HG02943 (cell line): ENCODE data around the gene TMEM30B.

ENCODE experiments used
- ATAC-seq: cut with Tn5 transposase; IDR thresholded peaks from one replicate; pipeline ENCODE4 v1.9.1; 2021; ENCODE audit warnings: mild to moderate bottlenecking, low read depth, moderate library complexity; ENCODE audit not compliant: unreplicated experiment

TMEM30B gene

DNA sequence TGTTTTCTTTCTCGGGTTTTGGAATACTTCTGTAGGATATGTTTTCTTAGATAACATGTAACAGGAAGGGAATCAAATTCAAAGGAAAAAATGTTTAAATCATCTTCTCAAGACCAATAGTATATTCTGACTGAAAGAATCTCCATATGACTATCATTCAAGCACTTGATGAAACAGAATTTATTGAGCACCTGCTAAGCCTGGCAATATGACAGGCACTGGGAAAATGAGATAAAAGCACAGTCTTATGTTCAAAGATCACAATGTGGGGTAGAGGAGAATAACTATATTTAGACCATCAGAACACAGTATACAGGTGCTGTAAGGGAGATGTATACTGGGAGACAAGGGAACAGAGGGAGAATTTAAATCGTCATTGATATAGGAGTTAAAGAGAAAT is 19.1 kb upstream of the TMEM30B start:
- ATAC-seq: no peak

DNA sequence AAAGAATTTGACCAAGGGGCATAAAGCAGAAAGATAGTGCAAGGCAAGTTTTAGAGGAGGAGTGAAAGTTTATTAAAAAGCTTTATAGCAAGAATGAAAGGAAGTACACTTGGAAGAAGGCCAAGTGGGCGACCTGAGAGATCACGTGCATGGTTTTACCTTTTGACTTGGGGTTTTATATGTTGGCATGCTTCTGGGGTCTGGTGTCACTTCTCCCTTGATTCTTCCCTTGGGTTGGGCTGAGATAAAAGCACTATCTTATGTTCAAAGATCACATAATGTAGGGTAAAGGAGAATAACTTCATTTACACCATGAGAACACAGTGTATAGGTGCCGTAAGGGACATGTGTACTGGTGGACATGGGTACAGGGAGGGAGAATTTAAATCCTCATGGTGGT is 17.7 kb upstream of the TMEM30B start:
- no peak for ATAC-seq

DNA sequence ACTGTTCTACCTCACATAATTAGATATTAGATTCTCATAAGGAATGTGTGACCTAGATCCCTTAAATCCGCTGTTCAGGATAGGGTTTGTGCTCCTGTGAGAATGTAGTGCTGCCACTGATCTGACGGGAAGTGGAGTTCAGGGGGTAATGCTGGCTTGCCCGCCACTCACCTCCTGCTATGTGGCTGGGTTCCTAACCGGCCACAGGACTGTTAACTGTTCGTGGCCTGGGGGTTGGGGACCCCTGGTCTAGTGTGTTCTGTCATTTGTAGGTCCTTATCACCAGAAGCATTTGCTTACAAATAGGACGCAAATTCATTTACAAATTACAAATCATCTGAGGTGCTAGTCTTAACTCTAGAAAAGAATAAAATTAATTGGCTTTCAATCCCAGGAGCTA is 16.4 kb upstream of the TMEM30B start:
- no peak for ATAC-seq

DNA sequence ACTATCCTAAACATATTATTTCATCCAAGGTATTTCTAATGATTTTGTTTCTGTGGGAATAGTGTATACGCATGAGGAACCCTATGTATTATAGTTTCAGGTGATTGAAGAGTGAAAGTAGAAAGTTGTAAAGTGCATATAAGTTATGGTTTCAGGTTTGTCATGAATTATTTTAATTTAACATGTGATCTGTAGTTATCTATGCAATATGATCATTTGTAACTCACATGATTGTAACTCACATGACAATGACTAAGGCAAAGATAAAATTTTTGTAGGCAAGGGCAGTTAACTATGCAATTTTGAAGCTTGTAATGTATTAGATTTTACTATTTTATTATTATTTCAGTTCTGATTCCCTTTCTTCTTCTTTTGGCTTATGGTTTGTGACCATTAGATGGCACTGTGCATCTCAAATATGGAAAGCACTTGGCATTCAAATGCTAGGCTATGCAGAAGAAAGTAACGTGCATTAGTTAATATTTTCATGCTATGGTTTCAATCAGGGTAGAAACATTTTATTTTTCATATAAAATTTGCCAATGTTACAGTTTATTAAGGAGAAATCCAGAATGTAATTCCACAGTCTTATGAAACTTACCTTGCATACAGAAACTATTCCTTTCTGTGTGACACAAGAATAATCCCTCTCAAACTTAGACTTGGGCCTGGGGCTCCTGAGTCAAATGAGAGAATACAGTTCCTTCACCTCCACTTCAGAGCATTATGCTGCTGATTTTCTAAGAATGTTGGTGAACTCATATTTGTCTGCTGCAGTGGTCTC is 15.8 kb upstream of the TMEM30B start:
- no peak for ATAC-seq

DNA sequence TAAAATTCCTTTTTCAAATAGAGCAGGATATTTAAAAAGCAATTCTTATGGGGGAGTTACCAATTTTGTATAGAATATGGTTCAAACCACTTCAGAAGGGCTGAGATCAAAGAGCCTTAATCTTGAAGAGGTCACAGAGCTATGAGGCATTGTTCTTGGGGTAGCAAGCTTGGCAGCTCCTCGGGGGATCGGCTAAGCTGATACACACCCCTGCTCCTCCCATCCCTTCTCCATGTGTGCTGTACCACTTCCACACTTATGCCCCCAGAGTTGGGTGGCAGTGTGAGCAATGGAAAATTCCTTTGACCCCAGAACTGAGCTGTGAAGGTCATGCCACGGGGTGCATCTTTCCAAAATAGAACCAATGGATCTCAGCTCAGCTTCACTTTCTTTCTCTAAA is 15.0 kb upstream of the TMEM30B start:
- no peak for ATAC-seq

DNA sequence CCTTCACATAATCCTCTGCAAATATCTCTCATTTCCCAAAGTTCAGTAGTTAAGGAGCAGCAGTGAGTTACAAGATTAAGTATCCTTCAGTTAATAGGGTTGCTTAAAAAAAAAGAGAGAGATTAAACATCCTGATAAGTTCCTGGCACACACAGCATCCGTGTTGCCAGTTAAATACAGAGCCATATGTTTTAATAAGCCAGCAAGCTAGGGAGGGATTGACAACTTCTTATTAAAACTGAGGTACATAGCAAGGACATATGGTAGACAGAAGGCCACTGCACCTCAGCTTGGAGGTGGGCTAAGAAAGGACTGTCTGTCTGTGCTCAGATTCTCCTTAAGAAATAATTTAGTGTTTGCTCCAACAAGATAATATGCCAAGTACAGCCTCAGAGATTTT is 9.6 kb upstream of the TMEM30B start:
- no peak for ATAC-seq

DNA sequence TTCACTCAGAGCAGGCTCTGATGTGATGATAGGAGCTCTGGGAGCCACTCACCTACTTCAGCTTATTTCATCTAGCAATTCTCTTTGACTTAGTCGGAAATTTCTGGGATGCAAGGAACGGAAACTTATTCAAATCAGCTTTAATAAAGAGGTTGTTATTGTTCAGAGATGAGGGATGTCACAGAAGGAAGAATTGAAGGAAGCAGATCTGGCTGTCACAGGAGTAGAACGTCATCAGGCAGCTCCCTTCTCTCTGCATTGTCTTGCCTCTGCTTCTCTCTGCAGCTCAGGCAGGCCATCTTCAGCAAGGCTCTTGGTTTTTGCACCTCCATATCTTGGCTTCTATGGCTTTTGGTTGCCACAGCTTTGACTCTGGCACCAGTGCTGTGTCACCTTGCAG is 7.6 kb upstream of the TMEM30B start:
- ATAC-seq: no peak

DNA sequence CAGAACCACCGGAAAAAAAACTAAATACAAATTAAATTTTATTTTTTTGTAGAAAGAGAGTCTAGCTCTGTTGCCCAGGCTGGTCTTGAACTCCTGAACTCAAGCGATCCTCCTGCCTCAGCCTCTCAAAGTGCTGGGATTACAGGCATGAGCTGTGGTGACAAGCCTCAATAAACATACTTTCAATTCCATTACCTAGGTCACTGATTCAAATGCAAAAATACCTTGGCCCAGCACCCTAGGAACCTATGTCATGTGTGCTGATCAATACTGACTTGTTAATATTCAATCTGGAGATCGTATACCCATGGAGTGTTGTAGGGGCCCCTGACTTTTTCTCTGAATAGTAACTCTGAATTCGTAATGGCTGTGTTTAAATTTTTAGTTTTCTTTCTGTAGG is 7.1 kb upstream of the TMEM30B start:
- no peak for ATAC-seq

DNA sequence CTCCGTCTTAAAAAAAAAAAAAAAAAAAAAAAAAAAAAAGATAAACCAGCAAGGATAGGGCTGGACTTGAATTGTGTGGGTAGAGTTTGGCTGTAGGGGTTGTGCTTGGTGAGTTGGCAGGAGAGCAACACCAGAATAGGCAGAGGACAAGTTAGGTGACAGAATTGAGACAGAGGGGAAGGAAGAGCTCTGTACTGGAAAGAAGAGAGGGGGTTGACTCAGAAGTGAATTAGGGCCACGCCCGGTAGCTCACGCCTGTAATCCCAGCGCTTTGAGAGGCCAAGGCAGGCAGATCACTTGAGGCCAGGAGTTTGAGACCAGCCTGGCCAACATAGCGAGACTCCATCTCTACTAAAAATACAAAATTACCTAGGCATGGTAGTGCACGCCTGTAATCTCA is 6.1 kb upstream of the TMEM30B start:
- no peak for ATAC-seq

DNA sequence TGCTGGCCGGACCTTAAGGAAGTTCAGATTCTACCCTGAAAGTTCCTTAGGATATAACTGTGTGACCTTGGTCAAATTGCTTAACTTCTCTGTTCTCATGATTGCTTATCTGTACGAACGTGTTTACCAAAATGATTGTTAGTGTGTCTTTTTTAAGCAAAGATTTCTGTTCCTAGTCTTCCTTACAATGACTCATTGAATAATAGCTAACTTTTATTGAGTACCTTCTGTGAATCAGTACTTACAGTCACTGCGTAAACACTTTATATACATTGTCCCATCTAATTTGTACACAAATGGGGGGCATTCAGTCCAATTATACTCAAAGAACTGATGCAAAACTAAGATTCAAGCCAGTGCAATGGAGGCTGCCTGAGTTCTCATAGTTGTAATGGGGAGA is 4.2 kb upstream of the TMEM30B start:
- no peak for ATAC-seq

DNA sequence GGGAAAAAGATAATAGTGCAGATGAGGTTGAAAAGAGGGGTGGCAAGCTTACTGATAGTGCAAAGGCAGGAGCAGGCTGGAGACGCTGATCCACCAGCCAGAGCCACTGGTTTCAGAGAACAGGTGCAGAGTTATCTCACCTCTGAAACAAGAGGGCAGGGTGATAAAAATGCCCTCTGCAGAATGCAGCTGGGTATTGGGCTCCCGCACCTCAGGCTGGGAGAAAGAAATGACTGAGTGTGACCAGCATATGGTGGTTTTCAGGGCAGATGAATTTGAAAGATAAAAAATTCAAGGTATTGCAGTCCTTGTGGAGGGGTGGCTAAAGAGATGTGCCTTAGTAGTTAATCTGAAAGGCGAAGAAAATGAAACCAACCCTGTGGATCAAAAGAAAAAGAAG is 2.9 kb upstream of the TMEM30B start:
- no peak for ATAC-seq

DNA sequence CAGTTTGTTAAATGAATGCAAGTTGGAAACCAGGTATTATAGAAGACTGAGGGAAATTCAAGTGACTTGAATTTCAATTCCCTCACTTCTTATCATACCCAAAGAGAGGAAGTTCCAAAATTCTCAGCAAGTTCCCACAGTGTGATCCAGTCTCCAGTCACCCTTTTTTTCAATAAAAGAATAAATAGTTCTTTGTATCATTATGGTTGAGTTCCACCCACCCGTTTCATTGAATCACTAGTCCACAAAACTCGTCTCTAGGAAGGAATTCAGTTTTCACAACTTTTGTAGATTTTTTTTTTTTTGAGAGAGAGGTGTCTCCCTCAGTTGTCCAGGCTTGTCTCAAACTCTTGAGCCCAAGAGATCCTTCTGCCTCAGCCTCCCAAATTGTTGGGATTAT is 1.6 kb upstream of the TMEM30B start:
- no peak for ATAC-seq

DNA sequence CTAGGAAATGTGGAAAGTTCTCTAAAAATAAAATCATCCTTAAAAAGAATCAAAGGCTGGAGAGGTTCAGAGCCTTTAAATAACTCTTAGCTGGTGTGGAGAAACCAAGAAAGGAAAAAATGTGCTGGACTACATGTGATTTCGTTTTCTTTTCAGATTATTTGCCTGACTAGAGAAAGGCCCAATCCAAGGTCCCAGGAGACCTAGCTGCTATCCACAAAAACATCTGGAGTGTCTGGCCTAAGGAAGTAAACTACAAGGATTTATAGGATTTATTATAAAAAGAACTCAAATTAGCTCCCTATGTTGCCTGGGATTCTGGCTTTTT is 774 bp upstream of the TMEM30B start:
- no peak for ATAC-seq

DNA sequence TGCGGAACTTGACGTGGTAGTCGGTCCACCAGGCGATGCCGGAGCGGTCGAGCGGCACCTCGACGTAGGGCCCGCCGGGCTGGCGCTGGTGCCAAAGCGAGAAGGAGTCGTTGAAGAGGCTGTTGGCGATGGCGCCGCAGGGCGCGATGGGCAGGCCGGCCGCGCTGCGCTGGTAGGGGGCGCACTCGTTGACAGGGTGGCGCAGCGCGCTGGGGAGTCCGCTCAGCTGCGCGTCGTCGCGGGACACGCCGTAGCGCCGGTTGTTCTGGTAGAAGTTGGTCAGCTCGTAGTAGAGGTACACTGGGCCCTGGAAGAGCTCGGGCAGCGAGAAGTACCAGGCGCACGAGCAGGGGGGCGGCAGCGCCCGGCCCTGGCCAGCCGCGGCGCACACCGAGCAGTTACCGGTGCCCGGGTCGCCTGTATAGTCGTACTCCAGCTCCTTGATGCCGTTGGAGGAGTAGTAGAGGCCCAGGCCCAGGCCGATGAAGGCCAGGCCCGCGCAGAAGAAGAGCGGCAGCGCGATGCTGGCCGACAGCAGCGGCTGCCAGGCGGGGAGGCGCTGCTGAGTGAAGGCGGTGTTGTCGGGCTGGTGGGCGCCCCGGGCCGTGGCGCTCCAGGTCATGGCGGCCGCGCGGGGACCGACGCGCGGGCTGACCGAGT is 482 bp downstream of the TMEM30B start:
- no peak for ATAC-seq

DNA sequence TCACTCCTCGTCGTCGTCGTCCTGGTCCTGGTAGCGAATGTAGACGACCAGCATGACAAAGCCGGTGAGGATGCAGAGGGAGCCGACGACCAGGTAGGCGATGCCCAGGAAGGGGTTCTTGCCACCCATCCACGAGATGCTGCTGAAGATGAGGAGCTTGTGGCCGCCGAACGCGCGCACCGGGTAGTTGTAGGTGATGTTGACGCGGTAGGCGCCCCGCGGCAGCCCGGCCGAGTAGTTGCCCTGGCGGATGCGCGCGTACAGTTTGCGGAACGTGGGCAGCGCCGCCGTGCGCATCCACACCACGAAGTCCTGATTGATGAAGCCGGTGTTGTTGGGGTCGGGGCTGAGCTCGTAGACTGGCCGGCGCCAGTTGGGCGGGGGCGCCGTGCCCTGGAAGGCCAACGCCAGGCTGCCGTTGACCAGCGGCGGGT is 1.0 kb downstream of the TMEM30B start:
- ATAC-seq: no peak

DNA sequence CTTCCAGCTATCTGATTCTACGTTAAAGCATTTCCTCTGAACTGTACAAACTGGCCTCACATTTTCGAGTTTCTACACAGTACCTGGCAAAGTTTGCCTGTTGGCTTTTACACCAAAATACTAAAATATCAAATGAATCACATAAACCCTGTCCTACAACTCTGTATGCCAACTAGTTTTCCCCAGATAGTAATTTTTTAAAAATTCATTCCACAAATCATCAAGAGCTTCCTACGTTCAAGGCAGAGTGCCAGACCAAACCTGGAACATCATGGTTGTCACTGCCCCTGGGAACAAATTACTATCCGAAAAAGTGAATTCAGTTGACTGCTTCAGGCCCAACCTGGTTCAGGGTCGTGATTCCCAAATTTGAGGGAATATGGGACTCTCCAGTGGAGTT is 2.1 kb downstream of the TMEM30B start:
- no peak for ATAC-seq

DNA sequence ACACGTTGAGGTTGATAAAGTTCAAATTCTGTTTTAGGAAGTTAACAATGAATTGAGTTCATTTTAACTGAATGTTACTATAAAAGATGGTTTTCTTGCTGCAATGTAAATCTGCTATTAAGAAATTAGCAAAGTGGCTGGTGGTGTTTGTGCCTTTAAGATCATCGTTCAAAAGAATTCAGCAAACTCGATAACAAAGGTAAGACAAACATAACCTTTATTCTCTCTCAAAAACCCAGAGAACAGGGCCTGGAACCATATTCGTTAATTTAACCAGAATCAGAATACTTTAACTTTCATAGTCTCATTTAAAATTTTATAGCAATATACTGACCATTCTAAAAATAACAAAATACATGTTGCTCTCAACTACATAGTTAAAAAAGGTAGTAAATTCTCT is 3.4 kb downstream of the TMEM30B start:
- no peak for ATAC-seq

DNA sequence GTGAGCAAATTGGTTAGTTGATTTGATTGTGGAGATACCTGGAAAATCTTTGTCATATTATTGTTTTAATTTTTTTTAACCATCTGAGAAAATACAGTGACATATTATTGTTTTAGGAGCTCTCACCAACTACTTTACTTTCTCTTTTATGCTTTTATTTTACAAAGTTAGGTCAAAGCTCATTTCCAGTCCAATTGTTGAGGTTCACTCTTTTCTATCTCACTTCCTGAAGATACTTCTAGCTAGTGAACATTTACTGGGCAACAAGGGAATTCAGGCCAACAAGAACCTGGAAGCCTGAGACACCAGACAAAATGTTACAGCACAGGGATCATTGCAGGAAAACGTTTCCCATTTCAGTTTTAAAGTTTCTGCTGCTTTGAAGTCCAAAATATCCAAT is 3.9 kb downstream of the TMEM30B start:
- ATAC-seq: no peak

DNA sequence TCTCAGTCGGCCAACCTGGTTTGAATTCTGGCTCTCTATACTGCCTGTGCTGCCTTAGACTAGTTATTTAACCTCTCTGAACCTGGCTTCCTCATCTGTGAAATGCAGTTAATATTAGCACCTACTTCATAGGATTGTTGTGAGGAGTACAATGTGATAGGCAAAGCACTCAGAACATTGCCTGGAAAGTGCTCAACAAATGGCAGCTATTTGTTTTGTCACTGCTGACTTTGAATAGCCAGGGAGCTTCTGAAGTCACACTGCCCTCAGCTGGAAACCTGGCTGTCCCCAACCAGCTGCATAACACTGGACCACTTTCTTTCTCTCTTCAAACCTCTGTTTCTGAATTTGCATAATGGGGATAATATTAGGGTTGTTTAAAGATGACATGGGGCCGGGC is 9.6 kb downstream of the TMEM30B start:
- ATAC-seq: no peak

DNA sequence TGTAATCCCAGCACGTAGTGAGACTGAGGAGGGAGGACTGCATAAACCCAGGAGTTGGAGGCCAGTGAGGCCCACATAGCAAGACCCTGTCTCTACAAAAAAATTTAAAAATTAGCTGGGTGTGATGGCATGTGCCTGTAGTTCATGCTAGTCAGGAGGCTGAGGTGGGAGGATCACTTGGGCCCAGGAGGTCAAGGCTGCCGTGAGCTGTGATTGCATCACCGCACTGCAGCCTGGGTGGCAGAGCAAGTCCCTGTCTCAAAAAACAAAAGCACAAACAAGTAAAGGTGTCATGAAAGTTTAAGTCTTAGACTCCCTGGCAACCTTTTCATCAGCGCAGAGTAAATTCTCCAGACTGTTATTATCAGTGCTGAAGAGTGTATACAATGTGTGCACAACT is 10.4 kb downstream of the TMEM30B start:
- no peak for ATAC-seq

DNA sequence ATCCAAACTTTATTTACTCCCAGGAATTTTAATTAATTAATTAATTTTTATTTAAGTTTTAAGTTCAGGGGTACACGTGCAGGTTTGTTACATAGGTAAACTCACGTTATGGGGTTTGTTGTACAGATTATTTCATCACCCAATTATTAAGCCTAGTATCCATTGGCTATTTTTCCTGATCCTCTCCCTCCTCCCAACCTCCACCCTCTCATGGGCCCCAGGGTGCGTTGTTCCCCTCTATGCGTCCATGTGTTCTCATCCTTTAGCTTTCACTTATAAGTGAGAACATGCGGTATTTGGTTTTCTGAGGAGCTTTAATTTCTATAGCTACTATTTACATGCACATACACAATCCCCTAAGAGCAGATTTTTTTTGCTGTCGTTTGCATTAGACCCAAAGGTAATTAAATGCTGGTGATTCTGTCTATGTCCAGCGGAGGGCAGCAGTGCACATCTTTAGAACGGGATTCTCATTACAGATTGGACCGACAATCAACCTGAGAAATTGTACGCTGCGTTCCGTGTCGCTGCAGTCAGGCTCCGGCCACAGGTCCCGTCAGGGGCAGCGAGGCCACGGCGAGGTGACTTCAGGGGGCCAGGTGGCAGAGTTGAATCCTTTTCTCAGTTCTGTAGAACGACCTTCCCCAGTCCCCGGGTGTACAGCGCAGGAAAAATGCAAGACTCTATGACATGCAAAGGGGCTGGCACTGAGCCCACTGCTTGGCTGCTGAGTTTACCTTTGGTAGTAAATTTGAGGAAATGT is 11.6 kb downstream of the TMEM30B start:
- peak; percentile 86 for ATAC-seq

DNA sequence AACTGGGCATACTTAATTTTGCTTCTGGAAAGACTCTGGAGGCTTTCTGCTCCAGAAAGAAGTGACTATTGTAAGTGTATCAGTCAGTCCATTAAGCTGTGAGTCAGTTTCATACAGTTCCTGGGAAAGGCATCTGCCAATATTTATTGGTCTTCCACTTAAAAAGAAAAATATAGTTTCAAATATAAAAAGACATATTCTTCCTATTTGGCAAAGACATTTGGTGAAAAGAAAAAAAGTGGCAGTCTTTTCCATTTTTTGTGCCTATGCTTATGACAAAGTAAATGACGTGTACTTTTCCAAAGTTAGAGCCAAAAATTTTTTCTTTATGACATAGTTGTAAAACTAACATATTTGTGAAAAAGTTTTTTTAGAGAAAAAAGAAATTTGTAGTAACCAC is 12.3 kb downstream of the TMEM30B start:
- no peak for ATAC-seq
